ENCODE results near the gene AFG1L.

AFG1L gene

GRCh38 chr6:108350528-108350927, 55.7 kb downstream of the AFG1L start:
- TF ChIP-seq FOXP2 (optimal IDR thresholded peaks at IDR 0.05; ENCODE audit: borderline replicate concordance, extremely low read depth, extremely low read length, insufficient read depth) (no peak), REST (IDR thresholded peaks at IDR 0.05; ENCODE audit: insufficient read depth in 1 of 2, low read depth in 2 of 2, low read length in 2 of 2) (no peak), POLR2AphosphoS5 (IDR thresholded peaks at IDR 0.05; ENCODE audit: low read depth, low read length) (no peak), TAF1 (IDR thresholded peaks at IDR 0.05; ENCODE audit: borderline replicate concordance, insufficient read depth, low read length) (no peak), SIN3A (IDR thresholded peaks at IDR 0.05; ENCODE audit: borderline replicate concordance, insufficient read depth, low read length) (no peak)

DNA sequence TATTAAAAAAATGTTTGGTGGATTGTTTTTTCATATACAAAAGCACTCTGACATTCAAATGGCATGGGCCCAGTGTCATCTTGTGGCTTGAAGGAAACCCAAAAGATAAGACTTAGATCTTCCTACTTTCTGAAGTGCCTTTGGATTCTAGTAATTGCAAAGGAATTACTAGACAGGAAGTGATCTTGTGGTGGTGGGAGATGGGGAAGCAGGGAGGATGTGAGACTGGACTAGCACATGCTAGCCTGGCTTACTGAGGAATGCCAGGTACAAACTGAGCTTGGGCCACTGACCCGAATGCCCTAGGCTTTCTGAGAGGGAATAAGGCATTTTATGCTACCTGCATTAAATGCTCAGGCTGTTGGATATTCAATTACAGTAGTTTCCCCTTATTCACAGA, 59.0 kb downstream of the AFG1L start:
- TF ChIP-seq FOXP2 (optimal IDR thresholded peaks at IDR 0.05; ENCODE audit: borderline replicate concordance, extremely low read depth, extremely low read length, insufficient read depth) (no peak), REST (IDR thresholded peaks at IDR 0.05; ENCODE audit: insufficient read depth in 1 of 2, low read depth in 2 of 2, low read length in 2 of 2) (no peak), POLR2AphosphoS5 (IDR thresholded peaks at IDR 0.05; ENCODE audit: low read depth, low read length) (no peak), TAF1 (IDR thresholded peaks at IDR 0.05; ENCODE audit: borderline replicate concordance, insufficient read depth, low read length) (no peak), SIN3A (IDR thresholded peaks at IDR 0.05; ENCODE audit: borderline replicate concordance, insufficient read depth, low read length) (no peak)

DNA sequence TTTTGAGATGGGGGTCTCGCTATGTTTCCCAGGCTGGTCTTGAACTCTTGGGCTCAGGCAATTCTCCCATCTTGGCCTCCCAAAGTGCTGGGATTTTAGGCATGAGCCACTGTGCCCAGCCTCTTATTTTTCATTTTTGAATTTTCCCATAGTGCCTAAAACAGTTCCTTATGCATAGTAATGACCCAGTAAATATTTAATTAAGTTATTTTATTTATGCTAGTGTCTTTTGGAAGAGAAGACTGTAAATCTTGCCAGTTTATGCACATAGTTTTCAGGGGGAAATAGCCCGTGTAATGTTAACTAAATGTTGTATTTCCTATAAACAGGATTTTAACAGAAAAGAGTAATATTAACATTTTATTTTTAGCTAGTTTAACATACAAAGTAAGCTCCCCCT, 60.3 kb downstream of the AFG1L start:
- no peak for TF ChIP-seq REST (IDR thresholded peaks at IDR 0.05; ENCODE audit: insufficient read depth in 1 of 2, low read depth in 2 of 2, low read length in 2 of 2)
- TF ChIP-seq POLR2AphosphoS5 (IDR thresholded peaks at IDR 0.05; ENCODE audit: low read depth, low read length): no peak
- no peak for TF ChIP-seq TAF1 (IDR thresholded peaks at IDR 0.05; ENCODE audit: borderline replicate concordance, insufficient read depth, low read length)
- no peak for TF ChIP-seq FOXP2 (optimal IDR thresholded peaks at IDR 0.05; ENCODE audit: borderline replicate concordance, extremely low read depth, extremely low read length, insufficient read depth)

DNA sequence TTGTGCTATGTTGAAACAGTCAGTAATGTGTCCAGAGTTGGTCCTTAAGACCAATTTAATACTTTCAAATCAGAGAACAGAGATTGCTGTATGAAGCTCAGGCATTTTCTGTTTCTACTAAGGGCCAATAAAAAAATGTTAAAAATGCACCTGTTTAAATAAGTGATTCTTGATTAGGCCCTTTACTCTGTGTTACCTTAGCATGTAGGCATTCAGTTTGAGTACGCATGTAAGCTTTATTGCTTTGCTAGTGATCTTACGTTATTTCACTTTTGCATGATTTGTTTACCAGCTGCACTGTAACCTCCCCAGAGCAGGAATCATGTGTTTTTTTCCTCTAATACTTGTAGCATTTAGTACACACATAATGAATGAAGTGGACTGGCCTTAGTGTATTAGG, 61.0 kb downstream of the AFG1L start:
- TF ChIP-seq POLR2AphosphoS5 (IDR thresholded peaks at IDR 0.05; ENCODE audit: low read depth, low read length): no peak
- no peak for TF ChIP-seq TAF1 (IDR thresholded peaks at IDR 0.05; ENCODE audit: borderline replicate concordance, insufficient read depth, low read length)
- no peak for TF ChIP-seq SIN3A (IDR thresholded peaks at IDR 0.05; ENCODE audit: borderline replicate concordance, insufficient read depth, low read length)
- no peak for TF ChIP-seq REST (IDR thresholded peaks at IDR 0.05; ENCODE audit: insufficient read depth in 1 of 2, low read depth in 2 of 2, low read length in 2 of 2)
- no peak for TF ChIP-seq FOXP2 (optimal IDR thresholded peaks at IDR 0.05; ENCODE audit: borderline replicate concordance, extremely low read depth, extremely low read length, insufficient read depth)

All from PFSK-1 (cell line).